ENCODE data around the gene ELMO1. TPM values are rescaled to one million over a fixed set of nuclear protein-coding genes. Genes with fewer than 3 reads are reported as not detected.

The ELMO1 gene
- total and polyA plus RNA-seq, 2 of the 13 experiments (the other 11 are each of a cell fraction or from before 2014, with no cell fraction given): 0.11 to 0.17 TPM

GRCh38 chr7:37489703-37490102, 41.0 kb upstream of the ELMO1 start:
- CTCF ChIA-PET (ENCODE audit: low intra/inter-chr PET ratio, low total read pairs): no interaction called here
- no peak overlapping the region for H2AFZ ChIP-seq (ENCODE audit: low read length)
- intact Hi-C loops (cut with micrococcal nuclease; ENCODE audit: unreplicated experiment): no loop called here
- no peak for DNase-seq (ENCODE audit: low spot score)
- H3K4me2 ChIP-seq (ENCODE audit: low read depth, low read length): no peak overlapping the region
- in situ Hi-C loops (cut with HindIII; ENCODE audit: extremely low pct_ligation_motif_present, low pct_unique_long_range_greater_than_20kb): no loop called here
- whole genome bisulfite sequencing (ENCODE audit: low lambda C conversion rate): 0% methylated on average over 1 of the region's 1 CpG
- POLR2A ChIA-PET: no interaction called here
- TF ChIP-seq, protein P1, sequence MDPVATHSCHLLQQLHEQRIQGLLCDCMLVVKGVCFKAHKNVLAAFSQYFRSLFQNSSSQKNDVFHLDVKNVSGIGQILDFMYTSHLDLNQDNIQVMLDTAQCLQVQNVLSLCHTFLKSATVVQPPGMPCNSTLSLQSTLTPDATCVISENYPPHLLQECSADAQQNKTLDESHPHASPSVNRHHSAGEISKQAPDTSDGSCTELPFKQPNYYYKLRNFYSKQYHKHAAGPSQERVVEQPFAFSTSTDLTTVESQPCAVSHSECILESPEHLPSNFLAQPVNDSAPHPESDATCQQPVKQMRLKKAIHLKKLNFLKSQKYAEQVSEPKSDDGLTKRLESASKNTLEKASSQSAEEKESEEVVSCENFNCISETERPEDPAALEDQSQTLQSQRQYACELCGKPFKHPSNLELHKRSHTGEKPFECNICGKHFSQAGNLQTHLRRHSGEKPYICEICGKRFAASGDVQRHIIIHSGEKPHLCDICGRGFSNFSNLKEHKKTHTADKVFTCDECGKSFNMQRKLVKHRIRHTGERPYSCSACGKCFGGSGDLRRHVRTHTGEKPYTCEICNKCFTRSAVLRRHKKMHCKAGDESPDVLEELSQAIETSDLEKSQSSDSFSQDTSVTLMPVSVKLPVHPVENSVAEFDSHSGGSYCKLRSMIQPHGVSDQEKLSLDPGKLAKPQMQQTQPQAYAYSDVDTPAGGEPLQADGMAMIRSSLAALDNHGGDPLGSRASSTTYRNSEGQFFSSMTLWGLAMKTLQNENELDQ (CRISPR knock-in tag; IDR thresholded peaks at IDR 0.05; ENCODE audit: borderline replicate concordance): no peak
- TF ChIP-seq ARNT2 (CRISPR knock-in tag; IDR thresholded peaks at IDR 0.05; ENCODE audit: low read depth) (no peak), AGO1 (IDR thresholded peaks at IDR 0.05; ENCODE audit: low read depth, low read length, poor library complexity, severe bottlenecking) (no peak)
- no peaks in the 10 kb centered on the region for H3K27me3 ChIP-seq (ENCODE audit: control insufficient read depth in 1 of 2, insufficient read depth in 2 of 2, low read length in 2 of 2)
- no peak for FAIRE-seq
- no peak overlapping the region for H3K27ac ChIP-seq (ENCODE audit: extremely low read length, insufficient read depth, low read length)
- no peaks in the 10 kb centered on the region for H3K4me1 ChIP-seq (ENCODE audit: insufficient read depth, low read length)
- no peaks in the 10 kb centered on the region for H3K79me2 ChIP-seq (ENCODE audit: insufficient read depth, low read length)
- H4K20me1 ChIP-seq (ENCODE audit: insufficient read depth, low read length): no peaks in the 10 kb centered on the region
- H3K9me3 ChIP-seq (ENCODE audit: low read length): peaks cover 10% of the 10 kb centered on the region; the same call in 1 of the 2 replicates
- no peak for ATAC-seq
- no TSS peak for BruUV-seq (replicated peaks)
- no peak overlapping the region for H3K4me3 ChIP-seq (replicated peaks in 1 of 3; ENCODE audit: insufficient read depth in 1 of 3, low read depth in 2 of 3, low read length in 3 of 3)
- H3K36me3 ChIP-seq (replicated peaks in 1 of 2; ENCODE audit: control insufficient read depth in 1 of 2, insufficient read depth in 2 of 2, low read length in 2 of 2): no peaks in the 10 kb centered on the region
- no peak overlapping the region for H3K9ac ChIP-seq (ENCODE audit: insufficient read depth, low read depth, low read length)

- H3K36me3 ChIP-seq (replicated peaks in 1 of 2; ENCODE audit: control insufficient read depth in 1 of 2, insufficient read depth in 2 of 2, low read length in 2 of 2): no peaks in the 10 kb centered on the region
- POLR2A ChIA-PET: no interaction called here
- TF ChIP-seq IRF1 (CRISPR knock-in tag; IDR thresholded peaks at IDR 0.05; ENCODE audit: low read depth): no peak
- TF ChIP-seq ZNF562 (CRISPR knock-in tag; IDR thresholded peaks at IDR 0.05; ENCODE audit: borderline replicate concordance): peak; percentile 62; the same call in 1 of the 2 replicates
- TF ChIP-seq ZNF292 (CRISPR knock-in tag; IDR thresholded peaks at IDR 0.05; ENCODE audit: borderline replicate concordance, low read depth): no peak
- H3K27ac ChIP-seq (ENCODE audit: extremely low read length, insufficient read depth, low read length): no peak overlapping the region
- BruUV-seq (replicated peaks): no TSS peak
- H3K27me3 ChIP-seq (ENCODE audit: control insufficient read depth in 1 of 2, insufficient read depth in 2 of 2, low read length in 2 of 2): no peaks in the 10 kb centered on the region
- FAIRE-seq (no peak), DNase-seq (ENCODE audit: low spot score) (no peak), ATAC-seq (no peak)
- no peak overlapping the region for H3K4me3 ChIP-seq (replicated peaks in 1 of 3; ENCODE audit: insufficient read depth in 1 of 3, low read depth in 2 of 3, low read length in 3 of 3)
- 57% methylated on average over 3 of the region's 3 CpGs for WGBS (ENCODE audit: low lambda C conversion rate)
- intact Hi-C loops (cut with micrococcal nuclease; ENCODE audit: unreplicated experiment): no loop called here
- H3K9ac ChIP-seq (ENCODE audit: insufficient read depth, low read depth, low read length): no peak overlapping the region
- no peaks in the 10 kb centered on the region for H3K79me2 ChIP-seq (ENCODE audit: insufficient read depth, low read length)
- no peak overlapping the region for H2AFZ ChIP-seq (ENCODE audit: low read length)
- in situ Hi-C loops (cut with HindIII; ENCODE audit: extremely low pct_ligation_motif_present, low pct_unique_long_range_greater_than_20kb): no loop called here
- no peaks in the 10 kb centered on the region for H3K4me1 ChIP-seq (ENCODE audit: insufficient read depth, low read length)
- peaks cover 10% of the 10 kb centered on the region; the same call in 1 of the 2 replicates for H3K9me3 ChIP-seq (ENCODE audit: low read length)
- H3K4me2 ChIP-seq (ENCODE audit: low read depth, low read length): no peak overlapping the region
- no peaks in the 10 kb centered on the region for H4K20me1 ChIP-seq (ENCODE audit: insufficient read depth, low read length)
- CTCF ChIA-PET (ENCODE audit: low intra/inter-chr PET ratio, low total read pairs): no interaction called here
Observed at GRCh38 chr7:37488163-37488764, 39.6 kb upstream of the ELMO1 start.

Data from HepG2 (cell line).